H9 (cell line): ENCODE data around the gene RBM45. TPM values are rescaled to one million over a fixed set of nuclear protein-coding genes. Genes with fewer than 3 reads are reported as not detected.

ENCODE experiments used
- DNase-seq: peaks from one replicate; pipeline ENCODE4 v3.0.0-alpha.2; 2017
- H2AFZ ChIP-seq: one replicate; pipeline ENCODE4 v1.6.1; 2013; ENCODE audit warnings: mild to moderate bottlenecking, low read length, control low read depth, moderate library complexity
- H2AK5ac ChIP-seq: 2 replicates; pipeline ENCODE4 v1.6.1; 2013; ENCODE audit warnings: low read length, control low read depth, mixed read lengths; ENCODE audit not compliant: insufficient read length
- H2BK120ac ChIP-seq: one replicate; pipeline ENCODE4 v1.6.1; 2013; ENCODE audit warnings: low read depth, mild to moderate bottlenecking, low read length, control low read depth, inconsistent platforms; ENCODE audit not compliant: poor library complexity, severe bottlenecking
- H2BK12ac ChIP-seq: 2 replicates; pipeline ENCODE4 v1.6.1; 2013; ENCODE audit warnings: low read length, control low read depth, mixed read lengths, low read depth; ENCODE audit not compliant: insufficient read length
- H2BK15ac ChIP-seq: 2 replicates; pipeline ENCODE4 v1.6.1; 2013; ENCODE audit warnings: low read depth, low read length, control low read depth
- H2BK20ac ChIP-seq: one replicate; pipeline ENCODE4 v1.6.1; 2013; ENCODE audit warnings: low read depth, mild to moderate bottlenecking, low read length, control low read depth, inconsistent platforms; ENCODE audit not compliant: poor library complexity, severe bottlenecking
- H2BK5ac ChIP-seq: 2 replicates; pipeline ENCODE4 v1.6.1; 2013; ENCODE audit warnings: low read length, control low read depth, mixed read lengths; ENCODE audit not compliant: insufficient read length
- H3K14ac ChIP-seq: 2 replicates; pipeline ENCODE4 v1.6.1; 2013; ENCODE audit warnings: low read length, control low read depth; ENCODE audit not compliant: insufficient read depth
- H3K18ac ChIP-seq: 2 replicates; pipeline ENCODE4 v1.6.1; 2013; ENCODE audit warnings: low read depth, mild to moderate bottlenecking, mixed read lengths, low read length, control low read depth; ENCODE audit not compliant: insufficient read length
- H3K23ac ChIP-seq: 2 replicates; pipeline ENCODE4 v1.6.1; 2013; ENCODE audit warnings: low read length, control low read depth, mixed read lengths, low read depth; ENCODE audit not compliant: insufficient read length
- H3K23me2 ChIP-seq: 2 replicates; pipeline ENCODE4 v1.6.1; 2013; ENCODE audit warnings: low read depth, mild to moderate bottlenecking, mixed read lengths, low read length, control low read depth; ENCODE audit not compliant: insufficient read length, poor library complexity, severe bottlenecking
- H3K27ac ChIP-seq: 2 replicates; pipeline ENCODE4 v1.5.1; 2013; ENCODE audit warnings: low read length, control low read depth, mixed read lengths, low read depth; ENCODE audit not compliant: insufficient read length
- H3K27me3 ChIP-seq: 2 replicates; pipeline ENCODE4 v1.6.1; 2013; ENCODE audit warnings: low read length, control low read depth, inconsistent platforms; ENCODE audit not compliant: insufficient read depth
- H3K4ac ChIP-seq: 2 replicates; pipeline ENCODE4 v1.6.1; 2013; ENCODE audit warnings: low read depth, mild to moderate bottlenecking, control low read depth, inconsistent platforms, low read length, moderate library complexity
- H3K4me1 ChIP-seq: 2 replicates; pipeline ENCODE4 v1.6.1; 2013; ENCODE audit warnings: low read length, control low read depth, inconsistent platforms; ENCODE audit not compliant: insufficient read depth
- H3K4me2 ChIP-seq: 2 replicates; pipeline ENCODE4 v1.6.1; 2013; ENCODE audit warnings: low read length, control low read depth, mixed read lengths; ENCODE audit not compliant: insufficient read length, insufficient read depth
- H3K56ac ChIP-seq: 2 replicates; pipeline ENCODE4 v1.6.1; 2013; ENCODE audit warnings: low read depth, mild to moderate bottlenecking, mixed read lengths, low read length, control low read depth; ENCODE audit not compliant: insufficient read length
- H3K79me1 ChIP-seq: 2 replicates; pipeline ENCODE4 v1.6.1; 2013; ENCODE audit warnings: low read depth, mild to moderate bottlenecking, moderate library complexity, low read length, control low read depth, inconsistent platforms; ENCODE audit not compliant: insufficient read depth, poor library complexity, severe bottlenecking
- H3K79me2 ChIP-seq: 2 replicates; pipeline ENCODE4 v1.6.1; 2013; ENCODE audit warnings: low read length, control low read depth, inconsistent platforms; ENCODE audit not compliant: insufficient read depth
- H3K9ac ChIP-seq: 2 replicates; pipeline ENCODE4 v1.6.1; 2013; ENCODE audit warnings: low read length, control low read depth, mixed read lengths; ENCODE audit not compliant: insufficient read length; ENCODE audit errors: extremely low read depth
- H3K9me3 ChIP-seq: one replicate; pipeline ENCODE4 v1.6.1; 2013; ENCODE audit warnings: low read depth, low read length, inconsistent platforms; ENCODE audit not compliant: control insufficient read depth
- H3T11ph ChIP-seq: one replicate; pipeline ENCODE4 v1.6.1; 2013; ENCODE audit warnings: mild to moderate bottlenecking, low read length, control low read depth, inconsistent platforms
- H4K20me1 ChIP-seq: one replicate; pipeline ENCODE4 v1.6.1; 2013; ENCODE audit not compliant: control insufficient read depth, insufficient read length, insufficient read depth
- H4K5ac ChIP-seq: 2 replicates; pipeline ENCODE4 v1.6.1; 2013; ENCODE audit warnings: low read depth, mild to moderate bottlenecking, mixed read lengths, low read length, control low read depth; ENCODE audit not compliant: insufficient read length
- H4K8ac ChIP-seq: replicated peaks from 2 replicates; pipeline ENCODE4 v1.6.1; 2013; ENCODE audit warnings: low read length, control low read depth, mixed read lengths, low read depth; ENCODE audit not compliant: insufficient read length
- H4K91ac ChIP-seq: 2 replicates; pipeline ENCODE4 v1.6.1; 2013; ENCODE audit warnings: low read depth, mild to moderate bottlenecking, moderate library complexity, mixed read lengths, low read length, control low read depth; ENCODE audit not compliant: insufficient read length
- H3K27ac Mint-ChIP-seq, 3 experiments: 2 replicates in 2 of 3; 3 replicates in 1 of 3; pipeline ENCODE4 v1.8.0; 2020 to 2021; ENCODE audit warnings: mixed read lengths in 3 of 3, mild to moderate bottlenecking in 1 of 3, moderate library complexity in 1 of 3
- H3K27me3 Mint-ChIP-seq: 2 replicates; pipeline ENCODE4 v1.8.0; 2021; ENCODE audit warnings: low read depth, mild to moderate bottlenecking, moderate library complexity, mixed read lengths
- H3K36me3 Mint-ChIP-seq, 3 experiments: 2 replicates in 2 of 3; 3 replicates in 1 of 3; pipeline ENCODE4 v1.8.0; 2020 to 2021; ENCODE audit warnings: low read depth in 3 of 3, mixed read lengths in 3 of 3; ENCODE audit not compliant: insufficient read depth in 1 of 3
- H3K4me1 Mint-ChIP-seq, 2 experiments: 2 replicates each; pipeline ENCODE4 v1.8.0; 2020; ENCODE audit warnings: mixed read lengths in 2 of 2
- H3K4me3 Mint-ChIP-seq, 2 experiments: 2 replicates in 1 of 2; 3 replicates in 1 of 2; pipeline ENCODE4 v1.8.0; 2020 to 2021; ENCODE audit warnings: mild to moderate bottlenecking in 2 of 2, mixed read lengths in 2 of 2, moderate library complexity in 1 of 2
- H3K9me3 Mint-ChIP-seq, 2 experiments: 2 replicates in 1 of 2; 3 replicates in 1 of 2; pipeline ENCODE4 v1.8.0; 2020; ENCODE audit warnings: mild to moderate bottlenecking in 2 of 2, mixed read lengths in 2 of 2, moderate library complexity in 1 of 2
- CTCF ChIP-seq: fragments of 200-600 bp; sonication (generic); conservative IDR thresholded peaks from 3 replicates; pipeline ENCODE4 v1.8.0; 2021; ENCODE audit warnings: antibody characterized with exemption, mild to moderate bottlenecking
- WGBS: extraction: QIAGEN DNeasy Blood & Tissue Kit; methylation state at CpG from one replicate; pipeline ENCODE4 v1.1.7; 2013; ENCODE audit warnings: missing lambda C conversion rate, low lambda C conversion rate, mixed read lengths; ENCODE audit not compliant: insufficient read length; ENCODE audit errors: extremely low coverage; 5-methylcytosine and 5-hydroxymethylcytosine counted together
- total RNA-seq: library from RNA; stranded (reverse); gene quantifications from 2 replicates; pipeline ENCODE4 v1.2.1, GENCODE V29; 2021

The RBM45 gene
- total RNA-seq, 1 experiment from 2014 or later = 13.9 TPM

GRCh38 chr2:178068823-178069454, 43.3 kb upstream of the RBM45 start:
- H3K9me3 ChIP-seq = no peaks in the 10 kb centered on the region
- no peak for TF ChIP-seq CTCF

More at GRCh38 chr2:178068823-178069454, 43.3 kb upstream of the RBM45 start:
- H3K18ac ChIP-seq = no peak overlapping the region
- H2AK5ac ChIP-seq = no peak overlapping the region
- no peak overlapping the region for H2AFZ ChIP-seq
- H3K27me3 ChIP-seq = no peaks in the 10 kb centered on the region; the same call in 1 of the 2 replicates
- no peak overlapping the region for H3K4ac ChIP-seq
- H4K20me1 ChIP-seq = no peaks in the 10 kb centered on the region
- H2BK120ac ChIP-seq = no peak overlapping the region
- no peak overlapping the region for H2BK5ac ChIP-seq
- H3K4me2 ChIP-seq = no peak overlapping the region
- H3K79me1 ChIP-seq = no peaks in the 10 kb centered on the region
- no peak overlapping the region for H4K8ac ChIP-seq
- peaks cover 5% of the 10 kb centered on the region for H3K23me2 ChIP-seq
- Mint-ChIP-seq H3K9me3 (no peaks in the 10 kb centered on the region; a peak in 2 of 5 replicates), H3K27me3 (peaks cover 41% of the 10 kb centered on the region), H3K4me1 (peaks cover 12 to 14% of the 10 kb centered on the region in 2 experiments), H3K27ac (no peak overlapping the region), H3K4me3 (no peak overlapping the region), H3K36me3 (no peaks in the 10 kb centered on the region)
- no peak overlapping the region for H2BK15ac ChIP-seq
- no peak overlapping the region for H3K9ac ChIP-seq
- no peak overlapping the region for H3K56ac ChIP-seq
- H3K4me1 ChIP-seq = no peaks in the 10 kb centered on the region
- no peak overlapping the region for H2BK20ac ChIP-seq
- no peak overlapping the region for H3K23ac ChIP-seq
- no peak overlapping the region for H3K14ac ChIP-seq
- H3K79me2 ChIP-seq = no peaks in the 10 kb centered on the region
- no peak for DNase-seq
- no peak overlapping the region for H4K5ac ChIP-seq
- no peak overlapping the region for H4K91ac ChIP-seq
- no CpG with 5 or more reads among the region's 1 CpG for WGBS
- H2BK12ac ChIP-seq = no peak overlapping the region
- no peak overlapping the region for H3K27ac ChIP-seq
- no peak overlapping the region for H3T11ph ChIP-seq
